HG03520 (cell line): ENCODE data around the gene ZNF185.

Source experiments
- ATAC-seq: cut with Tn5 transposase; IDR thresholded peaks from one replicate; pipeline ENCODE4 v1.9.1; 2021; ENCODE audit warnings: mild to moderate bottlenecking, moderate library complexity; ENCODE audit not compliant: unreplicated experiment

The ZNF185 gene

DNA sequence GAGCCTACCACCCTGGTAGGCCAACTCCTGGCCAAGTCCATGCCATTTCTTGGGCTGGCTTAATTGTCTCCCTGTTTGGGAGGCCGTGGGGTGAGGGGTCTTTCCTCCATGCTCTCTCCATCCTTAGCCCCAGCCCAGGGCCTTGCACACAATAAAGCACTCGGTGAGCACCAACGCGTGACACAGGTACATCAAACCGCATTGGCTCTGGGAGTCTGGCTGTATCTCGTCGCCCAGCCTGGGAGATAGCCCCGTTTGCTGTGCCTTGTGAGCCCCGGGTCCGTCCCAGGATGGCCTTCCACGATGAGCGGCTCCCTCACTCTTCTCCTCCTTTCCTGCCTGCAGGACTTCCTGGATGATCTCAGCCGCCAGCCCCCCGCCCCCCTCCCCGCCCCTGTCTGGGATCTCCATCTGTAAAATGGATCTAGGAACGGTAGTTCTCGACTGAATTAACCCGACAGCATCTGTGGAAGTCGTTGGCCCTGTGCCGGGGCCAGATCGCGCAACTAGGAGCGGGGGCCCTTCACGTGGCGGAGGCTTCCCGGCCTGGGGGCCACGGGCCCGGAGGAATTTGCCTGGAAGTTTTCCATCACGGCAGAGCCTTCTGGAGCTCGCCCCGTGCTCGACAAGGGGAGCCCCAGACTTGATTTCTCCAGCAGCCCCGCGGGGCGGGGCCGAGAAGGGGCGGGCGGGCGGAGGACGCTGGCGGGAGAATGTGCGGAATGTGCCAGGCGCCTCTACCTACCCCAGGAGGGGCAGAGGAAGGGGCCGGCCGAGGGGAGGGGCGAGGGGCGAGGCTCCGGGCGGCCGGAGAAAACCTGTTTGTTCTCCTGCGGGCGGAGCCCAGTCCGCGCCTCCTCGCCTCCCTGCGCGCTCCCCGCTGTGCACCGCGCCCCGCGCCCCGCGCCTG, at the start of gene ZNF185:
TSS of gene ZNF185 (plus strand) at position 846 of the 910 bp plus-strand sequence. CDS start 16,423 bp downstream, outside the sequence.
- no peak for ATAC-seq

DNA sequence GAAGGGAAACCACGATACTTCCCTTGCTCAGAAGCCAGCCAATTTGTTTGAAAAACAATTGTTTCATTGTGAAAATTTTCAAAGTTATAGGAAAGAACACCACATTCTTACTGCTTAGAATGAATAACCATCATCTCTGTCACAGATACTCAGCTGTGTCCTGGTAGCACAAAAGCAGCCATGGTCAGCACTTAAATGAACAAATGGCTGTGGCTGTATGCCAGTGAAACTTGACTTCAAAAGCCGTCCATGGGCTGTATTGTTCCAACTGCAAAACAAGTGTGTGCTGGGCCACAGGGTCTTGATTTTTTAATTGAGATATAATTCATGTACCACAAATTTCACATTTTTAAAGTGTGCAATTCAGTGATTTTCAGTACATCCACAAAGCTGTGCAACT, 47.4 kb upstream of the ZNF185 start:
- no peak for ATAC-seq

DNA sequence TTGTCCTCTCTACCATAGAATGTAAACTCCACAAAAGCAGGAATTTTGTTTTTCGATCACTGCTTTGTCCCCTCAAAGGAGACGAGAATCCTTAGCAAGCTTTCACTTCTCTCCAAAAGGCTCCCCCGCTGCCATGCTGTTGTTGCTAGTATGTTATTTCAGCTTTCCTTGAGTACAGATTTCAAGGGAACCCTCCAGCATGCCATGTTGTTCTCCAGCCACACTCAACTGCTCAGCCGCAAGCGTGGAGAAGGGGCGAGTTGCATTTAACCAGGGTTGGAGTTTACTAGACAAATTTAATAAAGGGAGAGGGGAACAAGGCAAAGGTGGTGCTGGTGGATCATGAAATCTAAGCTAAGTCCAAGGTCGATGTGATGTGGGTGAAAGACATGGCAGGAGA, 43.9 kb upstream of the ZNF185 start:
- ATAC-seq: no peak

GRCh38 chrX:152861116-152861515, 36.8 kb upstream of the ZNF185 start:
- no peak for ATAC-seq

DNA sequence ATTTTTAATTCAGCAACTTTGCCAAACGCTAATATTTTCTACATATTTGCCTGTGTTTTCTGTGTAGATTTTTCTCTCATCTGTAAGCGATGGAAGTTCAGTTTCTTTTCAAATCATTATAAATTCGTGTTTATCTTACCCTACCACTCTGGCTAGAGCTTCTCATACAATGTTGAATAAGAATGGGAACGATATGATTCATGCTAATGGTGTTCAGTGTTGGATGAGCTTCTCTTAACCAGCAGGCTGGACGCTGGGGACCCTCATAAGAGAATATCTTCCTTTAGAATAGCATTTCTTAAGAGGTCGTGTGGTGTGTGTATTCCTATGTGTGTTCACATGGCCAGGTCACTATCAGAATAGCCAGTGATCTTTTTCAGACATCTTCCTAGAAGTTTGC, 36.0 kb upstream of the ZNF185 start:
- no peak for ATAC-seq

DNA sequence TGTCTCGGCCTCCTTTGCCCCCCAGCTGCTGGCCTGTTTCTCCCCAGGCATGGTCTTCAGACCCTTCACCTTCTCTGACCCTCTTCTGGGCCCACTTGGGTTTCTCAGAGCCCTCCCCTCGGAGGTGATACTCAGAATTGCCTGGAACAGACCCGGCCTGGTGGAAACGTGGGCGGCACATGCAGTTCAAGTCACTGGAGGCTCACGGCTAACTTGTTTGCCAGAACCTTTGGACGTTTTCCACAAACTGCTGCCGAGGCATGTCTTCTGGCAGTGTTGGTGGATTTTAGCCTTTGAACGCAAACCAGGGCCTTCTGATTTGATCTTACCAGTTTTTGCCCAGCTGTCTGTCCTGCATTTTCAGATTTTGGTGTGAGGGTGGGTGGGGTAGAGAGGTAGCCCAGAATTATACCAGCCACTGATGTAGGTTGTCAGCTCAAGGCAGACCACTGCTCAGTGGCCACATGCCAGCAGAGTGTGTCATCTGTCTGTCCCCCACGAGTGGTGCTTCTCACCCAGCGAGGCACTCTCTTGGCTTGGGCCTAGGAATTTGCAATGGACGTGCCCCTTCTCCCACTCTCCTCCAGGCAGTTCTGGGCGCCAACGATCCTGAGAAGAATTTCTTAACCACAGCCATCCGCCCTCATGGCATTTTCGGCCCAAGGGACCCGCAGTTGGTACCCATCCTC, 32.5 kb upstream of the ZNF185 start:
- no peak for ATAC-seq

GRCh38 chrX:152866386-152866785, 31.5 kb upstream of the ZNF185 start:
- no peak for ATAC-seq

DNA sequence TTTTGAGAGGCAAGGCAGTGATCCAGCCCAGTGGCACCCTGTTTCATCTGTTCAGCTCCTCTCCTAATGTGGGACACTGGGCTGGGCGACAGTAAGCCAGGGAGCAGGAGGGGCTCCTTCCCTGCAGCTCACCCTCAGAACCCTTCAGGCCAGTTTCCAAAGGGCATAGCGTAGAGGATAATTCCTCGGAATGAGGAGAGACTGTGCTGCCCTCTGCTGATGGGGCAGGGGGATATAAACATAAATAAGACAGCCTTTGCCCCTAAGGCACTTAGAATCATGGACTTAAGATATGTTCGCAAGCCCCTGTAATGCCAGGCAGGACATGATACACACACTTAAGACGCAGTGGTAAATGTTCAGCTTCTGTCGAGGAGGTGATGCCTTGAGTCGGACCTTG, 27.9 kb upstream of the ZNF185 start:
- ATAC-seq: no peak

GRCh38 chrX:152871260-152871659, 26.6 kb upstream of the ZNF185 start:
- ATAC-seq: no peak

GRCh38 chrX:152872522-152872921, 25.3 kb upstream of the ZNF185 start:
- ATAC-seq: no peak

DNA sequence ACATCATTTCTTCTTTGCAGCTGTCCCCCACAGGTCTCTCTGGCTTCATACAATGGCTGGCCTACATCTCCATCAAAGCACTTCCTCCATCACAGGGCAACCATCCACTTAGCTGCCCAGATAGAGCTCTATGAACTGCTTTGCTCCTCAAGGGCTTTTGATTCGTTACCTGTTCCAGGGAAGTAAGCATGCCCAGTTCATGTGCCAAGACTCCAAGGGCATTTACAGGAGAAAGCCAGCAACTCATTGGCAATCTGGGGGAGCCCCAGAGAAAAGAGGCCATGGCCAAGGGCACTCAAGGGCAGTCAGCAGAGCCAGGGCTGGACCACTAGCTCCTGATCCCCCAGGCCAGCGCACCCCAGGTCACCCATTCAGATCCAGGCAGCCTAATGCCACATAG, 24.5 kb upstream of the ZNF185 start:
- no peak for ATAC-seq

GRCh38 chrX:152876931-152877840, 20.7 kb upstream of the ZNF185 start:
- ATAC-seq: no peak

GRCh38 chrX:152878976-152879755, 18.7 kb upstream of the ZNF185 start:
- ATAC-seq: no peak

DNA sequence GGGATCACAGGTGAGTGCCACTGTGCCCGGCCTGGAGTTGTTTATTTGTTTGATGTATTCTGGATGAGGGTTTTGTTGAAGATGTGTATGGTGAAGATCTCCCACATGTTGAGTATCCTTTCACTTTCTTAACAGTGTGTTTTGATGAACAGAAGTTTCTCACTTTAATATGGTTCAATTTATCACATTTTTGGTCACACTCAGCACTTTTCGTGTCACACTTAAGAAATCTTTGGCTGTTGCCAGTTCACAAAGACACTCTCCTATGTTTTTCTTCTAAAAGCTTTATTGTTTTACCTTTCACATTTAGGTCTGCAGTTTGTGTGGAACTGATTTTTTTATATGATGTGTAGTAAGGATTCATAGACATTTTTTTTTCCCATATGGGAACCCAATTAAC, 16.6 kb upstream of the ZNF185 start:
- no peak for ATAC-seq

- ATAC-seq: no peak
Observed at GRCh38 chrX:152884171-152884570, 13.7 kb upstream of the ZNF185 start.

GRCh38 chrX:152886716-152887115, 11.2 kb upstream of the ZNF185 start:
- no peak for ATAC-seq

- ATAC-seq: peak; percentile 44
Observed at GRCh38 chrX:152892499-152892898, 5.4 kb upstream of the ZNF185 start.

DNA sequence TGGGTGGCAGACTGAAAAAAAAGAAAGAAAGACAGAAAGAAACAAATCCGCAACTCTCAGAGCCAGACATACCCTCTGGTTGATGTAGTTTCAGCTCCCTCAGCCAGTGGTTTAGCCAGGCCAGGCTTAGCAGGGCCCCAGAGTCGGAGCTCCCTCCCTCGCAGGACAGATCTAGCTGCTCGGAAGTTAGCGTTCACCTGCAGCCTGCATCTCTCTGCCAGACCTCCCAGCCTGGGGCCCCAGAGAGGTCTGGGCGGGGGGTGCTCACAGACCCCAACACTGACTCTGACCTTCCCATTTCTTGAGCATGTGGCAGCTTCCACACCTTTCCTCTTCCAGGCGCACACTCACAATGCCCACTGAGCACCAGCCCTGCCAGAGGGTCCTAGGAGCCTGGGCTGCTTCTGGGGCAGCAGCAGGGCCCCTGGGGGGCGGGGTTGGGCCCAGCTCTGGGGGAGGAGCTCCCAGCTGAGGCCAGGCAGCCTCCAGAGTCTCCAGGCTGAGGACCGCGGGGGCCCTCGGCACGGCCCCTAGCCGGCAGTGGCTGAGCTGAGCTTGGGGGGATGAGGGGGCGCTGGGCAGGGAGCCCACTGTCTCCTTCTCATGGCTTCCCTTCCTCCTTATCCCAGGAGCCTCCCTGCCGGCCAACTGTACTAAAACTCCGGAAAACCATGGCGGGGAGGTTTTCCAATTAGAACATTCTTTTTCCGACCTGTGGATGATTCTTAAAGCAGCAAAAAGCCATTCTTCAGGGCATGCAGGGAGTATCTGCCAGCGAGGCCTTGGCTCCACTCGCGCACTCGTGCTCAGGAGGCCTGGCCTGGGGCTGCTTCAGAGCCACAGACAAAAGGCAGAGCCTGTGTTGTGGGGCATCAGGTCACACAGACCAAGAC, 4.6 kb upstream of the ZNF185 start:
- ATAC-seq: no peak

DNA sequence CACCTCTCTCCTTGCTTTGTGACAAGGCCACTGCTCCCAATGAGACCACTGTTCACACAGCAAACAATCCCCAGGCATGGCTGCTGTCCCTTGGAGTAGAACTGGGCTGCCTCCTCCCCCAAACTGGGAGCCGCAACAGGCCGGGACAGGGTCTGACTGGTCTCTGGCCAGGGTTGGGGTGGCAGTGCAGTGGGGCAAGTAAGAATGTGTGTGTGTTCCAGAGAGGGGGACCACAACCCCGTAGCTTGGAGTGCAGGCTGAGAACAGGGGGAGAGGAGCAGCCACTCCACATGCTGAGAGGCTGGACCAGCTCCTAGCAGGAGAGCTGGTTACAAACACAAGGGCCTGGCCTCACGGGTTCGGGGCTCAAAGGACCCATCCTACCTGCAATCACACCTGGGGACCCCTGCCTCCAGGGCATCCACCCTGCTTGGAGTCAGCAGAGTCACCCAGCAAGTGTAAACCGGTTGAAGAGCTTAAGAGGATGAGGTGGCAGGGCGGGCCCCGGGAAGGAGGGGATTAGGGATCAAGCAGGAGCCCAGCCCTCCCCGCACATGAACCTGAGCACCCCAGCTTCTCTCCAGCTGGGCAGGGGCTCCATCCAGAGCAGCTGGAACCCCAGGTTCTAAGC, 3.8 kb upstream of the ZNF185 start:
- no peak for ATAC-seq
